IMR-90 (cell line): ENCODE measurements around the gene PLXNA4. TPM values are rescaled to one million over a fixed set of nuclear protein-coding genes. Genes with fewer than 3 reads are reported as not detected.

ENCODE experiments used
- ATAC-seq: fragments of 200-7000 bp; cut with Tn5 transposase; 2 replicates; pipeline ENCODE4 v1.9.1; 2020; ENCODE audit warnings: low read depth, mild to moderate bottlenecking, moderate library complexity
- BruUV-seq: library from RNA; stranded (reverse); fragments of 400-500 nt; replicated peaks from 2 replicates; lab custom pipeline; 2021; lab: Mats Ljungman, UMichigan
- CTCF ChIA-PET: fragments of 300-600 bp; formaldehyde crosslinking; extraction: SDS; loops from one replicate; lab custom pipeline; 2021; ENCODE audit warnings: antibody characterized with exemption; lab: Yijun Ruan, JAX
- POLR2A ChIA-PET: fragments of 300-600 bp; sonication (Branson Sonifier 250); formaldehyde crosslinking; loops from one replicate; lab custom pipeline; 2022; ENCODE audit warnings: antibody characterized with exemption; ENCODE audit not compliant: unreplicated experiment; lab: Charles Lee
- DNase-seq: peaks from one replicate; pipeline ENCODE4 v3.0.0; 2013
- H2AFZ ChIP-seq: replicated peaks from 2 replicates; pipeline ENCODE3; 2013; ENCODE audit warnings: low read length, mild to moderate bottlenecking; ENCODE audit not compliant: poor library complexity
- H2AK5ac ChIP-seq: 2 replicates; pipeline ENCODE4 v1.6.1; 2013; ENCODE audit warnings: low read depth, low read length, inconsistent platforms
- H2AK9ac ChIP-seq: replicated peaks from 2 replicates; pipeline ENCODE3; 2013; ENCODE audit warnings: mild to moderate bottlenecking, low read depth, low read length, moderate library complexity; ENCODE audit not compliant: poor library complexity
- H2BK120ac ChIP-seq: 2 replicates; pipeline ENCODE4 v1.6.1; 2013; ENCODE audit warnings: low read depth, low read length, inconsistent platforms
- H2BK15ac ChIP-seq: 3 replicates; pipeline ENCODE4 v1.6.1; 2013; ENCODE audit warnings: low read depth, low read length, inconsistent platforms
- H2BK20ac ChIP-seq: 2 replicates; pipeline ENCODE4 v1.6.1; 2013; ENCODE audit warnings: low read depth, mild to moderate bottlenecking, inconsistent platforms, low read length, moderate library complexity
- H2BK5ac ChIP-seq: 2 replicates; pipeline ENCODE4 v1.6.1; 2013; ENCODE audit warnings: mild to moderate bottlenecking, low read depth, low read length, inconsistent platforms; ENCODE audit not compliant: poor library complexity, severe bottlenecking
- H3K14ac ChIP-seq: replicated peaks from 2 replicates; pipeline ENCODE4 v1.6.1; 2013; ENCODE audit warnings: low read depth, low read length, inconsistent platforms
- H3K18ac ChIP-seq: 2 replicates; pipeline ENCODE4 v1.6.1; 2013; ENCODE audit warnings: low read depth, low read length, control low read depth
- H3K23ac ChIP-seq: 2 replicates; pipeline ENCODE4 v1.6.1; 2013; ENCODE audit warnings: low read depth, low read length, inconsistent platforms
- H3K27ac ChIP-seq: 2 replicates; pipeline ENCODE4 v1.5.1; 2013; ENCODE audit warnings: mild to moderate bottlenecking, control low read depth, low read length; ENCODE audit not compliant: insufficient read depth
- H3K27me3 ChIP-seq: 2 replicates; pipeline ENCODE4 v1.6.1; 2013; ENCODE audit warnings: low read length; ENCODE audit not compliant: control insufficient read depth, insufficient read depth
- H3K36me3 ChIP-seq: 2 replicates; pipeline ENCODE4 v1.6.1; 2013; ENCODE audit warnings: low read length, mixed read lengths; ENCODE audit not compliant: control insufficient read depth, insufficient read depth
- H3K4ac ChIP-seq: 2 replicates; pipeline ENCODE4 v1.6.1; 2013; ENCODE audit warnings: low read depth, low read length, inconsistent platforms
- H3K4me1 ChIP-seq: 2 replicates; pipeline ENCODE4 v1.6.1; 2013; ENCODE audit warnings: low read length, mixed read lengths; ENCODE audit not compliant: control insufficient read depth, insufficient read depth
- H3K4me2 ChIP-seq: 2 replicates; pipeline ENCODE4 v1.6.1; 2013; ENCODE audit warnings: low read depth, mild to moderate bottlenecking, control low read depth, low read length, moderate library complexity
- H3K4me3 ChIP-seq: 2 replicates; pipeline ENCODE4 v1.5.1; 2013; ENCODE audit warnings: low read depth, mild to moderate bottlenecking, control low read depth, low read length, moderate library complexity; ENCODE audit not compliant: insufficient read depth
- H3K56ac ChIP-seq: 2 replicates; pipeline ENCODE4 v1.6.1; 2013; ENCODE audit warnings: low read length, inconsistent platforms; ENCODE audit not compliant: insufficient read depth; ENCODE audit errors: extremely low read depth
- H3K79me1 ChIP-seq, 2 experiments: 2 replicates each; pipeline ENCODE4 v1.6.1; 2013; ENCODE audit warnings: low read length in 2 of 2, inconsistent platforms in 1 of 2, low read depth in 1 of 2
- H3K9ac ChIP-seq: 2 replicates; pipeline ENCODE4 v1.6.1; 2013; ENCODE audit warnings: low read depth, low read length, control low read depth
- H3K9me1 ChIP-seq: 2 replicates; pipeline ENCODE4 v1.6.1; 2013; ENCODE audit warnings: low read length, inconsistent platforms; ENCODE audit not compliant: insufficient read depth
- H3K9me3 ChIP-seq: 2 replicates; pipeline ENCODE4 v1.6.1; 2013; ENCODE audit warnings: low read length; ENCODE audit not compliant: control insufficient read depth, insufficient read depth
- H4K20me1 ChIP-seq: 2 replicates; pipeline ENCODE4 v1.6.1; 2013; ENCODE audit warnings: low read length, inconsistent platforms; ENCODE audit not compliant: insufficient read depth
- H4K5ac ChIP-seq: 2 replicates; pipeline ENCODE4 v1.6.1; 2013; ENCODE audit warnings: mild to moderate bottlenecking, low read depth, low read length, control low read depth
- H4K8ac ChIP-seq, 2 experiments: 2 replicates each; pipeline ENCODE4 v1.6.1; 2013; ENCODE audit warnings: low read depth in 2 of 2, low read length in 2 of 2, control low read depth in 1 of 2, inconsistent platforms in 1 of 2
- H4K91ac ChIP-seq: 2 replicates; pipeline ENCODE4 v1.6.1; 2013; ENCODE audit warnings: low read depth, low read length, inconsistent platforms; ENCODE audit not compliant: insufficient read depth
- BHLHE40 ChIP-seq: fragments of 150-350 bp; IDR thresholded peaks from 2 replicates; pipeline ENCODE4 v1.6.1; 2016; ENCODE audit warnings: mild to moderate bottlenecking, low read depth, low read length
- CHD1 ChIP-seq: IDR thresholded peaks from 2 replicates; pipeline ENCODE4 v1.6.1; 2012; ENCODE audit warnings: low read depth, low read length, improper control_type of control experiment
- ELK1 ChIP-seq: fragments of 150-350 bp; IDR thresholded peaks from 2 replicates; pipeline ENCODE4 v1.6.1; 2016; ENCODE audit warnings: low read depth, mild to moderate bottlenecking, low read length, moderate library complexity, borderline replicate concordance
- FOS ChIP-seq: fragments of 150-350 bp; IDR thresholded peaks from 2 replicates; pipeline ENCODE4 v1.6.1; 2016; ENCODE audit warnings: low read depth, low read length
- MAFK ChIP-seq: IDR thresholded peaks from 2 replicates; pipeline ENCODE4 v1.6.1; 2012; ENCODE audit warnings: low read depth, low read length, improper control_type of control experiment
- MXI1 ChIP-seq: IDR thresholded peaks from 2 replicates; pipeline ENCODE4 v1.6.1; 2012; ENCODE audit warnings: low read depth, mild to moderate bottlenecking, low read length, moderate library complexity, borderline replicate concordance
- NFE2L2 ChIP-seq: fragments of 150-350 bp; IDR thresholded peaks from 2 replicates; pipeline ENCODE4 v1.6.1; 2016; ENCODE audit warnings: low read depth, mild to moderate bottlenecking, low read length
- POLR2A ChIP-seq: IDR thresholded peaks from 2 replicates; pipeline ENCODE4 v1.6.1; 2012; ENCODE audit warnings: mild to moderate bottlenecking, low read depth, low read length
- RAD21 ChIP-seq: IDR thresholded peaks from 2 replicates; pipeline ENCODE4 v1.6.1; 2012; ENCODE audit warnings: low read length, improper control_type of control experiment
- RCOR1 ChIP-seq: IDR thresholded peaks from 2 replicates; pipeline ENCODE4 v1.6.1; 2012; ENCODE audit warnings: mild to moderate bottlenecking, low read length, improper control_type of control experiment; ENCODE audit not compliant: insufficient replicate concordance
- RFX5 ChIP-seq: IDR thresholded peaks from 2 replicates; pipeline ENCODE4 v1.8.0; 2012; ENCODE audit warnings: low read depth, mild to moderate bottlenecking, low read length, moderate library complexity
- SMC3 ChIP-seq: fragments of 150-350 bp; IDR thresholded peaks from 2 replicates; pipeline ENCODE4 v1.6.1; 2016; ENCODE audit warnings: low read depth, mild to moderate bottlenecking, antibody characterized with exemption, low read length, moderate library complexity
- WGBS, 2 experiments: methylation state at CpG; one replicate each; pipeline versions ENCODE4 v1.1.5 to v1.1.7; 2013; ENCODE audit warnings: missing lambda C conversion rate in 2 of 2; ENCODE audit not compliant: insufficient read length in 1 of 2; ENCODE audit errors: extremely low coverage in 2 of 2; 5-methylcytosine and 5-hydroxymethylcytosine counted together
- dilution Hi-C: fragments of 300-500 bp; cut with HindIII; formaldehyde crosslinking; loops from one replicate; pipeline ENCODE4 v1.14.3; 2018; ENCODE audit warnings: low sequenced_read_pairs; ENCODE audit not compliant: unreplicated experiment
- in situ Hi-C: fragments of 300-500 bp; cut with MboI; formaldehyde crosslinking; loops from 3 replicates; pipeline ENCODE4 v1.14.3; 2019; ENCODE audit warnings: low sequenced_read_pairs, inconsistent platforms, mixed read lengths
- intact Hi-C: fragments of 100-400 bp; cut with micrococcal nuclease; formaldehyde crosslinking; loops from 2 replicates; pipeline ENCODE4 v1.10.0; 2022
- polyA plus RNA-seq, 3 experiments: library from polyadenylated mRNA; depleted of rRNA; stranded (reverse); fragments of >200 nt; gene quantifications; 2 replicates each; pipeline ENCODE4 v1.2.3, GENCODE V29; 2012; ENCODE audit warnings: low replicate concordance in 1 of 3
- total RNA-seq: library from RNA; depleted of rRNA; stranded (reverse); fragments of >200 nt; gene quantifications from 2 replicates; pipeline ENCODE4 v1.2.3, GENCODE V29; 2012
- TF ChIP-seq, protein P1 (sequence below): conservative IDR thresholded peaks from 2 replicates; pipeline ENCODE4 v1.5.1; 2012; ENCODE audit warnings: mild to moderate bottlenecking, low read depth, low read length, improper control_type of control experiment
- TF ChIP-seq, protein P2 (sequence below): fragments of 150-350 bp; IDR thresholded peaks from 2 replicates; pipeline ENCODE4 v1.6.1; 2017; ENCODE audit warnings: mild to moderate bottlenecking, antibody characterized with exemption, low read length, low read depth

Gene PLXNA4
- total and polyA plus RNA-seq, 2 of the 4 experiments (the other 2 are of a cell fraction), result under 0.01 TPM

DNA sequence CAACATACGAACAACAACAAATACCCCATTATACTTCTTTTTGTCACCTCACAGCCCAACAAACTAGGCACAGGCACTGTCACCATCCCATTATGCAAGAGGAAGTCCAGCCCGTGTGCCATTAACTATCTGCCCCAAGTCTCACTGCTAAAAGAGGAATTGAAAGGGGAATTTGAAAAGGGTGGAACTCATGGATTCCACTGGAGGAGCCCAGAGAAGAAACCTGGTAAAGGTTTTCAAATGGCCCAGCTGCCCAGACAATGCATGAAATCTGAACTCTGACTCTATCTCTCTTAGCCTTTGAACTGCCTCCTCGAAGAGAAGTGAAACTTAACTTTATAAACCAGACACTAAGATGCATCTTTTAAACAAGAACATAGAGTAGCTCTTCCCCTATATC, 130.0 kb downstream of the PLXNA4 start:
- intact Hi-C loops (no loop called here), dilution Hi-C loops (no loop called here), in situ Hi-C loops (no loop called here)
- H3K9ac ChIP-seq, result no peak overlapping the region
- no peak overlapping the region for H4K5ac ChIP-seq
- WGBS, 2 experiments, result no CpG with 5 or more reads among the region's 3 CpGs
- no peak overlapping the region for H3K23ac ChIP-seq
- no peaks in the 10 kb centered on the region for H3K4me1 ChIP-seq
- H3K36me3 ChIP-seq, result no peaks in the 10 kb centered on the region
- TF ChIP-seq, protein P1, sequence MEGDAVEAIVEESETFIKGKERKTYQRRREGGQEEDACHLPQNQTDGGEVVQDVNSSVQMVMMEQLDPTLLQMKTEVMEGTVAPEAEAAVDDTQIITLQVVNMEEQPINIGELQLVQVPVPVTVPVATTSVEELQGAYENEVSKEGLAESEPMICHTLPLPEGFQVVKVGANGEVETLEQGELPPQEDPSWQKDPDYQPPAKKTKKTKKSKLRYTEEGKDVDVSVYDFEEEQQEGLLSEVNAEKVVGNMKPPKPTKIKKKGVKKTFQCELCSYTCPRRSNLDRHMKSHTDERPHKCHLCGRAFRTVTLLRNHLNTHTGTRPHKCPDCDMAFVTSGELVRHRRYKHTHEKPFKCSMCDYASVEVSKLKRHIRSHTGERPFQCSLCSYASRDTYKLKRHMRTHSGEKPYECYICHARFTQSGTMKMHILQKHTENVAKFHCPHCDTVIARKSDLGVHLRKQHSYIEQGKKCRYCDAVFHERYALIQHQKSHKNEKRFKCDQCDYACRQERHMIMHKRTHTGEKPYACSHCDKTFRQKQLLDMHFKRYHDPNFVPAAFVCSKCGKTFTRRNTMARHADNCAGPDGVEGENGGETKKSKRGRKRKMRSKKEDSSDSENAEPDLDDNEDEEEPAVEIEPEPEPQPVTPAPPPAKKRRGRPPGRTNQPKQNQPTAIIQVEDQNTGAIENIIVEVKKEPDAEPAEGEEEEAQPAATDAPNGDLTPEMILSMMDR, result no peak
- TF ChIP-seq BHLHE40 (no peak), MAFK (no peak), RAD21 (no peak), POLR2A (no peak), FOS (no peak), CHD1 (no peak), MXI1 (no peak), RFX5 (no peak), NFE2L2 (no peak), SMC3 (no peak), ELK1 (no peak), RCOR1 (no peak)
- TF ChIP-seq, protein P2, sequence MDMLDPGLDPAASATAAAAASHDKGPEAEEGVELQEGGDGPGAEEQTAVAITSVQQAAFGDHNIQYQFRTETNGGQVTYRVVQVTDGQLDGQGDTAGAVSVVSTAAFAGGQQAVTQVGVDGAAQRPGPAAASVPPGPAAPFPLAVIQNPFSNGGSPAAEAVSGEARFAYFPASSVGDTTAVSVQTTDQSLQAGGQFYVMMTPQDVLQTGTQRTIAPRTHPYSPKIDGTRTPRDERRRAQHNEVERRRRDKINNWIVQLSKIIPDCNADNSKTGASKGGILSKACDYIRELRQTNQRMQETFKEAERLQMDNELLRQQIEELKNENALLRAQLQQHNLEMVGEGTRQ, result no peak
- no TSS peak for BruUV-seq
- H3K4ac ChIP-seq, result no peak overlapping the region
- H3K9me3 ChIP-seq, result no peaks in the 10 kb centered on the region
- no peak overlapping the region for H4K8ac ChIP-seq
- H3K18ac ChIP-seq, result no peak overlapping the region
- no peak for DNase-seq
- ChIA-PET POLR2A (no interaction called here), CTCF (no interaction called here)
- H2AK9ac ChIP-seq, result no peak overlapping the region
- no peak overlapping the region for H2BK120ac ChIP-seq
- H4K91ac ChIP-seq, result no peak overlapping the region
- no peak overlapping the region for H2BK20ac ChIP-seq
- H3K56ac ChIP-seq, result no peak overlapping the region
- no peak overlapping the region for H3K27ac ChIP-seq
- no peak overlapping the region for H3K4me2 ChIP-seq
- no peak overlapping the region for H2AK5ac ChIP-seq
- no peaks in the 10 kb centered on the region for H3K9me1 ChIP-seq
- H2BK5ac ChIP-seq, result no peak overlapping the region
- no peaks in the 10 kb centered on the region for H4K20me1 ChIP-seq
- no peaks in the 10 kb centered on the region for H3K79me1 ChIP-seq
- H2BK15ac ChIP-seq, result no peak overlapping the region
- H3K14ac ChIP-seq, result no peak overlapping the region
- no peak overlapping the region for H3K4me3 ChIP-seq
- H2AFZ ChIP-seq, result no peak overlapping the region
- no peaks in the 10 kb centered on the region for H3K27me3 ChIP-seq
- ATAC-seq, result no peak
